HG02610 (cell line): ENCODE data around the gene RAB3C.

Experiments used
- ATAC-seq: cut with Tn5 transposase; IDR thresholded peaks from one replicate; pipeline ENCODE4 v1.9.1; 2021; ENCODE audit warnings: mild to moderate bottlenecking, moderate library complexity; ENCODE audit not compliant: unreplicated experiment

Gene RAB3C

DNA sequence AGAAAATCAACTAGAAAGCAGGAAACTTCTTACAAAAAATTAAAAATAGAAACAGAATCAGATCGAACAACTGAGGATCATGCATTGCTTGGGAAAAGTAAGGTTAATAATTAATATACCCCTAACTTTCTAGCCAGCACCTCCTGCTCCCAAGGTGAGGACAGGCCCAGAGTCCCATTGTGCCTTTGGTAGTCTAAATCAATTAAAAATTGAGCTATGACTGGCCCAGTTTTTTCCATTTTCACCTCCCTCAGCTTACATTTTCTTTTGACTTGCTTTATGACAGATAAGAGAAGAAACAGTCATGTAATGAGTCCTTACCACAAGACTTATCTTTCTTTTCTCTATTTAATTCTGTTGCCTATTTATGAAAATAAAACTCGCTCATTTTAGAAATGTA lies 182.2 kb downstream of the RAB3C start:
- ATAC-seq, result no peak

DNA sequence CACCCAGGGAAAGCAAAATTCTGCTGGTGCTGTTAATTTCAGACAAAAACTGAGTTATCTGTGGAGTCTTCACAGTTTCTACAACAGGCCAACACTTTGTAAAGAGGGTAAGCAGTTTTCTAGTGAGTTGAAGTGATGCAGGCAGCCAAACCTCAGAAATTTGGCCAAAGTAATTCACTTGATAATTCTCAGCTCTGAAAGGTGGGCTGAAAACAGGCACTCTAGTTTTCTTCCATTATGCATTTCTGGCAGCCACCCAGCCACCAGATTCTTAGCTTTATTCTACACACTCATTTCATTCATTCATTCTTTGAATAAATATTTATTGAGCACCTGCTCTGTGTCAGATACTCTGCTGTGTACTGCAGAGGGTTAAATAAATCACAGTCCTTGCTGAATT lies 184.2 kb downstream of the RAB3C start:
- ATAC-seq, result no peak

DNA sequence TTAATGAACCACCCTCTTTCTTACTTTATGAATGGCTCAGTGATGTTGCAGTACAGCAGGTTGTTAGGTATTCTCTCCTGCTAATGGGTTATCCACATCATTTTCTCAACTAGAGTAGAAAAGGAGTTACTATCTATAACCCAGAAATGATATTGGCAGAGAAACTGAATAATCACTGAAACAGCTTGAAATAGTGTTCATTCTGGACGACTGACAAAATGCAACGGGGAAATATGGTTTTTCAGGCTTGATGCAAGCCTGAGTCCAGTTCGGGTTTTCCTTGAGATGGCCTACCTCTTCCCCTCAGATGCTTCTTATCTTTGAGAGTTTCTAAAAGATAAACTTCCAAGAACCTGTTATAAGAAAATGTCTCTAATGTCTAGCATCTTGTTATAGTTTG lies 187.3 kb downstream of the RAB3C start:
- no peak for ATAC-seq

DNA sequence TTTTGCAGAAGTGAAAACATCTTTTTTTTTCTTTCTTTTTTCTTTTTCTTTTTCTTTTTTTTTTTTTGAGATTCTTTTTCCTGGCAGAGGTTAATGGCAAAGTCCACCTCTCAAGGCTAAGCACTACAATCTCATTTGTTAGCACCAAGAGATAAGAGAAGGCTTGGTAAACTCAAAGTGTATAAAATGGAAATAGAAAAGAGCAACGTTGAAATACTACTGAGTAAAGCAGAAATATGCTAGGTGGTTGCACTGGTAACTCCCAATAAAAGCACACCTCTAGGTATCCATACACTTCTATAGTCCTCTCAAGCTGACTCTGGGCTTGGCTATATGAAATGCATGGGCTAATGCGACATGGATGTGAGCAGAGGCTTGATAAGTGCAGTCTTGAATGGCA lies 188.9 kb downstream of the RAB3C start:
- ATAC-seq, result no peak

DNA sequence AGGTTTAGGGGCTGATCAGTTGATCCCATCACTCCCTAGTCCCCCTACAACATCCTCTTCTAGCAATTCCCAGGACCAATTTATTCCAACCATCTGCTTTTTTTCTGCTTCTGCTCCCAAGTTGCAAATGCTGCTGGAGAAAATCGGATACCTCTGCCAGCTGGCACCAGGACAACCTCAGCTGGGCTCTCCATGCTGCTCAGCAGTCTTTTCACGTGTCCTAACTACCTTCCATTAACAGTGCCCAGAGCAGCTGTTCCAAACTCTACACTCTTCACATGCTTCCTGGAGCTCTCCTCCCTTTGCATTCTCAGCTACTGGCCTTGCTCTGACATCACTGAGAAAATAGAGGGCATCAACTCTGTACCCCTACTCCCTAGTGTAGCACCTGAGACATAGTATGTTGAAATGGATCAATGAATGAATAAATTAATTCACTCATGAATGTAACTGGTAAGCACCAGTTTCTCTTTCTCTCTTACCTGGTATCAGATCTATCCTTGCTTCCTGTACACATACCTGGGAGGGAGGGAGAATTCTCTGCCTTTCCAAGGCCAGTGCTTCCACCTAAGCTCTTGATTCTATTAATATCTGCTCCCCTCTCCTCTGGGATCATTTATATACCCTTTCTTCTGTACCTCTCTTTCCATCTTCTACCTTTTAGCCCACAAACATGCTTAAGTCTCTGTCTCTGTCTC lies 191.0 kb downstream of the RAB3C start:
- no peak for ATAC-seq

DNA sequence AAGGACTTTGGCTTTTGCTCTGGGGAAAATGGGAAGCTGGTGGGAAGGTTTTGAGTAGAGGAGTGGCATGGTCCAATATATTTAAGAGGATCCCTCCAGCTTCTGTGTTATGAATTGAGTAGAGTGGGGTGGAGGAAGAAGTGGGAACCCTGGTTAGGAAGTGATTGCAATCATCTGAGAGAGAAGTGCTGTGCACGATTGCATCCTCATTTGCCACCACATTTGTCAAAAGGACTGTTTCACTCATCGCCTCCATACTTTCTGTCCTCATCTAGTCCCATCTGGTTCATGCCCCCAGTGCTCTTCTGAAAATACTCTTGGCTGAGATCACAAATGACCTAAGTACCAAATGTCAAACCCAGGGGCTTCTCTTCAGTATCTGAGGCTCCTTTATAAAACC lies 192.1 kb downstream of the RAB3C start:
- ATAC-seq, result no peak

DNA sequence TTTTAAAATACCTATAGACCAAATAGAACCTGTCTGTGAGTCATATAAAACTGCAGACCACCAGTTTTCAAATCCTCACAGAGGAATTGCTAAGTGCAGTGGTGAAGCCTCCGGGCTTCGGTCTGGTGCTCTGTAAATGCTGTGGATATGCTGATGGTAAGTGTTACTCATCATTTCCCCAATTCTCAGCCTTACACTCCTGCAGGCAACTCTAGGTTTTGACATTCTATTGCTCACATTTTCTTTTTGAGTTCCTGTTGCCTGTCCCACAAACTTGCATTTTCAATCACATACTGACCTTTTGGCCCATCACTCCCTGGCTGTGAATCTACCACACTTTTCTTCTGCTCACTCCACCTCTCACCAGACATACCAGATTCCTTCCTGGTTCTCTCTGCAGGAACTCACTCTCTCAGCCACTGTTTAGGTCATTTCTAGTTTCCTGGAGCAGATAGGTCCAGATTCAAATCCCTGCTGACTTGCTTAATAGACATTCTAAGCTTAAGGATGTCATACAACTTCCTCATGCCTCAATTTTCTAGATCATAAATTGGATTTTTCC lies 192.9 kb downstream of the RAB3C start:
- ATAC-seq, result peak; percentile 94

DNA sequence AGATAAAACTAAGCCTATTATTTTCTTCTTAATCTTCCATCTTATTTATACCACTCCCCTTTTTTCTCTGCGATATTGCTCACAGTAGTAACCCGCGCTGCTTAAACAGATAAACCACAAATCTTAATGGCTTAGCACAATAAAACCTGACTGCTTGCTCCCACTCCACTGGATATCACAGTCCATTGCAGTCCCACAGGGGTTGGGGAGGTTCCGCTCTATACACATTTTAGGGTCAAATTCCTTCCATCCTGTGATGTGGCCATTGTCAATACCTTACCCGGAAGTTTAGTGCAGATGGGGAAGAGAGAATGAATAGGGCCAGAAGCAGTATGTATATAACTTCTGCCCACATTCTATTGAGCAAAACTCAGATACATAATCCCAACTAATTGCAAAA lies 193.7 kb downstream of the RAB3C start:
- no peak for ATAC-seq

DNA sequence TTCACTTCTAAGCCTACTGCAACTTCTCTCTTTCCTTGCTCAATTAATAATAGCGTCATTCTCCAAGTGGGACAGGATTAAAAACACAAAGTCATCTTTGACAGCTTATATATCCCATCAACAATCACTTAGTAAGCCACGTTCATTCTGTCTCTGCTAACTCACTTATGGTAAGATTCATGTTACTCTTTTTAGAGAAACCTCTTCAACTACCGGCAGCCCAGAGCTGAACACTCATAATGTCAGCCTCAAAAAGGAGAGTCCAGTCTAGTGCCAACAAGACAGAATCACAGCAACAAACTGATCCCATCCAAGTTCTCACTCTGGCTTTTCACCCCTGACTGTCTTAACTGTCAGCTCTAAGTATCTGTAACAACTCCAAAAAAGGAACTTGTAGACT lies 196.0 kb downstream of the RAB3C start:
- ATAC-seq, result no peak

DNA sequence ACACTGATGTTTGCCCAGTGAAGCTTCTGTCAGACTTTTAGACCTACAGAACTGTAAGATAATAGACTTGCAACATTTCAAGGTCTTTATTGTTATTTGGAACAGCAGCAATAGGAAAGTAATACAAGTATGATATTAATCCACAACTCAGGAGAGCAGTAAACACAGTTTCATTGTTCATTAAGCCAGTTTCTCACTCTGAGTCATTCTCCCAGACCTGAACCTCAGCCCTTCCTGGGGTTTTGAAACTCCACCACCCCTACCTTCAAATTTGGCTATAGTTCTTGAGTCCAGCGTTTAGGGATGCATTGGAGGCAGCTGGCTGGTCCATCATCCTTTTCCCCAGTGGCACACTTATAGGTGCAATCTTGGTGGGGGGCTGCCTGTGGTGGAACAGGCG lies 203.2 kb downstream of the RAB3C start:
- ATAC-seq, result peak; percentile 50

DNA sequence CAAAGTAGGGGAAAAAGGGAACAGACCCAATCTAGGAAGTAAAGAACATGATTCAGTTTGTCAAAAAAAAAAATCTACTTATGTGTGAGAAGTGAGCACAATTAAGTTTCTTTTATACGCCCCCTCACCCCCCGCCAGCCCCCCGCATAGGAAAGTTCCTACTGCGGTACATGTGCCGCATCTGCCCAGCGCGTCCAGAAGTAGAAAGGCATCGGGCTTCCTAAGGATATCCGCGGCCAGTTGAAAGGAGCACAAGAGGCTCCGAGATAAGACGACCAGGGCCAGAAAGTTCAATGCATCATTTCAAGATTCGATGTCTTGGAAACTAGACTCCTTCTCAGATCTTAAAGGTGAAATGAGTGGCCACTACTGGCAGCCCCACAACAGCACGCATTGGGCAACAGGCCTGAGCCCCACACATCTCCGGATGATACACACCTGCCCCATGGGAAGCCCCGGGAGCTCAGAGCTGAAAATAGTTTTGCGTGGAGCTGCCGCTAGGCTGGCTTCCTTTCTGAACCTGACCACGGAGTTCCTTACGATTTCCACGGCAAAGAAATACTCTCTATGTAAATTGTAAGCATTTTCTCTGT lies 203.9 kb downstream of the RAB3C start:
- no peak for ATAC-seq

DNA sequence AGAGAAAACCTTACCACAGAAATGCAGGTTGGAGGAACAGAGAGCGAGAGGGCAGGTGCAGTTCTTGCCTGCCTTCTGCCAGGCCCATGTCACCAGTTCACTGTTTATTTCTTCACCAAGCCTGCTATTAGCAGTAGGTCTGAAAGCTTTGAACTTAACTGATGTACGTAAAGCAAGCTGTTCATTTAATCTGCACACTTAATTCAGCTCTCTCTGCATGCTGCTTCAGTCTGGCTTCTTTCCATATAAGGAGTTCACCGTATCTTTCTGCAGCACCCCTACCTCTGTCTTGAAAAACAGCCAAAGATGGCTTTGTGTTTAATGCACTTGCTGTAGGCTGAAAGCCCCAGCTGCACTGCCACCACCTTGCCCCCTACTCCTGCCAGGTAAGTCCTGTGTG lies 205.1 kb downstream of the RAB3C start:
- ATAC-seq, result no peak

DNA sequence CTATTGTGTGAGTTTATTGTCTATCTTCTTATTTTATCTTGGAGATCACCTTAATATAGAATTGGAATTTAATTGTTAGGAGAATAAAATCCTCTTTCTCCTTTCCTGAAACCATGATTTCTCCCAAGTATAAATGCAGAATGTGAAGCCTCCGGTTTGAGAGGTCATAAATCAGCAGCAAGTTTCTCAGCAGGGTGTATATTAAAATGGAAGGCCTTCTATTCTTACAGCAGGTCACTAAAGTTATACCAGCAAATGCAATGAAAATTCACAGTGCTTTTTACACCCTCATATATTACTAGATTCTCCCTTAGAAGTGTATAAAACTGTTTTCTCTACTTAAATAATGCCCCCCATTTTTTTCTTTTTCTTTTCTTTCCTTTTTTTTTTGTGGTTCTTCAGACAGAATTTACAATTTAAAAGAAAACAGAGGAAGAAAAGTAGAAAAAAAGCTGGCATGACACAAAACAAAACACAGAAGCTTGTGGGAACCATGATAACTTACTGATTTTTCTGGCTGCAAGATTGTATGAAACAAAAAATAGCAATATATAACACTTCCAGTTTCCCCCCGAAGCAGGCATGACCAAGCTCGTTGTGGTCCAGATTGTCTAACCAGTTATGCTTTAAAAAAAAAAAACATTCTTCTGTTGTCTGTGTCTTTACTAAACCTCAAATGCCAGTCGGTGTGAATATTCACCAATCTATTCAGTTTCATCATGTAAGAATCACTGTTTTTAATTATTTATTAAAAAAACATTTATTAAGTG lies 211.2 kb downstream of the RAB3C start:
- no peak for ATAC-seq

DNA sequence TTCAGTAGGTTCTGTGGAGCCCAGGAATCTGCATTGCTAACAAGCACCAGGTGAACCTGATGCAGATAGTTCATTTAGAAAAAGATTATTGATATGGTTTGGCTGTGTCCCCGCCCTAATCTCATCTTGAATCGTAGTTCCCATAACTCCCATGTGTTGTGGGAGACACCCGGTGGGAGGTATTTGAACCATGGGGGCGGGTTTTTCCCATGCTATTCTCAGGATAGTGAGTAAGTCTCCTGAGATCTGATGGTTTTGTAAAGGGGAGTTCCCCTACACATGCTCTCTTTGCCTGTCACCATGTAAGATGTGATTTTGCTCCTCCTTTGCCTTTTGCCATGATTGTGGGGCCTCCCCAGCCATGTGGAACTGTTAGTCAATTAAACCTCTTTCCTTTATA lies 212.0 kb downstream of the RAB3C start:
- ATAC-seq, result peak; percentile 66

DNA sequence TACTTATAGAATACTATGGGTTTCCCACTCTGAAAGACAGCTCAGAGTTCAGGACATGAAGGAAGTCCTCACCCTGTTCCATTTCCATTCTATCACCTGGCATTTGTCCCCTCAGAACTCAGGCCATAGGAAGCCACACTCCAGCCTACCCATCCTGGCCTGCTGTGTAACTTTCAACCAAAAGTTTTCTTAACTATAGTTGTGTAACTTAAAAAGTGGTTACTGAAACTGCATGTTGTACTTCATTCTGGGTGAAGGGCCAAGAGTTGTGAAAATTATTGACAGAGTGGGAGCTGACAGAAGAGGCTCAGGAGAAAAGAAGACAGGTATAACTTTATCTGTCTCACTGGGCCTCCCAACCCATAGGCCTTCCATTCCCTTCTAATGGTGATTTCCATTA lies 212.5 kb downstream of the RAB3C start:
- ATAC-seq, result peak; percentile 26

DNA sequence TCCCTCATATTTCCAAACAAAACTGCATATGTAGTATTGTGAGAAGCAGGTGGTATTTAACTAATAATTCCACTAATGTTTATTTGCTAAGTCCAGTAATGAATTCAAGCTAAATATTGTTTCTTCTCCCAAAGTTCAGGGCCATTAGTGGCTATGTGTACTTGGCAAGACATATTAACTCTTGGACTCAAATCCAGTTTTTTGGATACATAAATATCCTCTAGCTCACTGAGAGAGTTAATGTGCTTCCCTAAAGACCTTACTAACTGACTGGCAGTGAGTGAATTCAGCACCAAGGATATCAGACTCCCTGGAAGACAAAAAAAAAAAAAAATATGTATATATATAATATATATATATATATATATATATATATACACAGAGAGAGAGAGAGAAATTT lies 214.1 kb downstream of the RAB3C start:
- ATAC-seq, result no peak

DNA sequence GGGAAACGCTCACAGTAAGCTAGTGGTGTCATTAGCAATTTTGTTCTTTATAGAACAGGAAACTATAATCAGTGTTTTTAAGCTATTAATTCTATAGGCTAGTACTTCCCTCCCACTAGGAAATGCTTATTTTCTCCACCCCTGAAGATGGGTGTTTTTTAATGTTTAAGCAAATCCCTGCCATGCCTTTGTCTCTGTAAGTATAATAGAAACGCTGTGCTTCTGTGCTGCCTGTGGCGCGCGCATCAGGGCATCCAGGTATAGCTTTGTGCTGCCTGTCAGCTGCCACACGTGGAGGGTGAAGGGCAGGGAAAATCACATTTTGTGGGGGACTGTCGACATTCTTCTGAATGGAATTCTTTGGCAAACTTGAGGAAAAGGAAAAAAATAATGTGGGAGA lies 217.5 kb downstream of the RAB3C start:
- ATAC-seq, result no peak

DNA sequence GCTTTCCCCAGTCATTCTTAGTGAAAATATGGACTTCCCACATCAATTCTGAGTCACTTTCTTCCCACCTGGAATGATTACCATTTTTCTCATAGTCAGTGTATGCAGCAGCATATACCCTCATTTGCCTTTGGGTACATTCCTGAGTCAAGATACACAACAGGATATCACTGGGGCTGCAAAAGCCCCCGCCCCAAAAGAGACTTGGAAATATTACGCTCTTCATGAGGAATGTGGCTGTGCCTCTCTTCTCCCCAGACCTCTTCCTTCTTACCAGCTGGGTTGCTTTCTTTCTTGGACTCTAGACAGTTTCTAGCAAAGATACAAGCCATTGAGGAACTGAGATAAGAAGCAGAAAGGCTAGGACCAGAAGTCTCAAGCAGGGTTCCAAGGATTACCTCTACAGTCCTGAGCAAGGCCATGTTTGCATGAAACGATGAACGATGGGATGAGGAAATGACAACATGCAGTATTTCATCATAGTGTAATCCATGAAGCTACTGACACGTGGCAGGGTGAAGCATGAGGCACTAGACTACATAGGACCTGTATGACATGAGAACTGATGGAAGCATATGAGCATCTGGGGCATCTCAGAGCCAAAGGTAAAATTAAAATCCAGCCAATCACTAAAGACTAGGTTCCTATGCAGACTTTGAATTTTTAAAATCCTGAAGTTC lies 218.1 kb downstream of the RAB3C start:
- ATAC-seq, result no peak

DNA sequence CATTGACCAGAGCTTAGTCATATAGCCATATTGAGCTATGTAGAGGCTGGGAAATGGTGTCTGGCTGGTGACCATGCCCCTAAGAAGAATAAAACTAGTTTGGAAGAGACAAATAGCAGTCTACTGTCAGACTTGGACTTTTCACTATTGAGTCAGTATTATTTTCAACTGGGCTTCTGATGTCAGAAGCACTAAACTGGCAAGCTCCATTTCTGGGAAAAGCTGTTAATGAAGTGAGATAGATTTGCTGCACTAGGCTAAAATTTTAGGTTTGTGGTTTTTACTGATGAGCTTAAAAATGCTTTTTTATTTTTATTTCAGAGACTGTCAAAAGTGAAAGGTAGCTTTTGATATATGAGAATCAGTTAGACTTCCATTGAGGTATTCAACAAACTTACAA lies 220.2 kb downstream of the RAB3C start:
- no peak for ATAC-seq

DNA sequence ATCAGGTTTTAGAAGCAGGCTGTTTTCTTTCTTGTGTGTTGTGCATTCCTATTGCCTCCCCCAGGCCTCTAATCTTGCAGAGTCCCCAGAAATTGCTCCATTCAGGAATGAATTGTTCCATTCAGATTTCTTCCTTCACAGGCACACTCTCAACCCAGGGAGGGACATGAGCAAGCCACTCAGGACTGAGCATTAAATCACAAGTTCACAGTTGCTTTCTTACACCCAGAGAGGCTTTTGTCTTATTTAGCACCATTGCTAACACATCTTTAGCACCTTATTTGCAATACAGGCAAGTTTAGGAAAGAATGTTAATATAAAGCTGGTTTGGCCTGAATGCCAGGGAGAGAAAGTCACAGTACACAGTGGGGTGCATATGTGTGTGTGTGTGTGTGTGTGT lies 221.4 kb downstream of the RAB3C start:
- ATAC-seq, result no peak

DNA sequence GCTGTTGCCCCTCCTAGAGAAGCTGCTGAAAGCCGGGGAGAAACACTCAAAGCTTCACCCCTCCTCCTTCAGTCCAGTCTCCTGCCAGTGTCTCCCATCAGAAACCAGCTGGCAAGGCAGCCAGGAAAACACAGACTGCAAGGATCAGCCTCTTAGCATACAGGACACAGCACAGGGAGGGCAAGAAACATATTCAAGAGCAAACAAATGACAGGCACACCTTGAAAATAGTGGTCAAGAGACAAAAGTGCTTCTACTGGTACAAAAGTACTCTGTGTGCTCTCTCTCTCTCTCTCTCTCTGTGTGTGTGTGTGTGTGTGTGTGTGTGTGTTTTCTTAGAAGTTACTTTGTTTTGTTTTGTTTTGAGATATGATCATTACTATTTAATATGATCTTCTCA lies 227.2 kb downstream of the RAB3C start:
- ATAC-seq, result no peak
